Epidermal melanocyte (primary cell): ENCODE data around the gene ODAD2.

Experiments used
- DNase-seq: peaks from one replicate; pipeline ENCODE4 v3.0.0; 2011; ENCODE audit warnings: low spot score; ENCODE audit not compliant: insufficient read length

The ODAD2 gene

DNA sequence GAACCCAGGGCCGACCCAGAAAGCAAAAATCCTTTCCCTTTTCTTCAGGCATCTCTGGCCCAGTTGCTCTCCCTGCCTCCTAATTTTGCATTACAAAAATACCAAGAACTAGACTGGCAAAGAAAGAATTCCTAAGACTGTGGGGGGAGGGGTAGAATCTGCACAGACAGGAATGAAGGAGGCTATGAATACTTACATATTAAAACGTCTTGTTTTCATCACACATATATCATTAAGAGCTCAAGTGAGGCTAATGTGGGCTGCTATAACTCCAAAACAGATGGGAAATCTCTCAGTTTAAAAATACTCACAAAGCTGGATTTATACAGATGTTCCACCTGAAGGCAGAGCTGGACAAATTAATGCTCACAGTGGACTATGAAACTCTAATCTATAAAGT lies 224.0 kb downstream of the ODAD2 start:
- no peak for DNase-seq

DNA sequence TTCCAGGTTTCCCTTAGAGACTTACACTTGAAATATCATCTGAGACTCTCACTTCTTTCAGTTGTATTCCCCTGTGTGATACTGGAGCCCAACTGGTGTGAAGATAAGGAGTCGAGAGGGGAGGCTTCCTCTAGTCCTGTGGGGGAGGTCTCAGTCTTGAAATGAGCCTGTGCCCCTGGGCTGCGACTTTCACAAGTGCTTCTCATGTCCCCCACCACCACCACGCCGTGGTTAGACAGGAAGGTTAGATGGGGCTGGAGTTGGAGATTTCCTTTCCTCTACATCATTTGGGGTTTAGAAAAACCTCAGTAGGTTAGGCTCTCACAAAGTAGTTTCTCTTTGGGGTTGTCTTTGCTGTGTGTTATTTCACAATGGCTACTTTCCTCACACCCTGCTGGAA lies 227.6 kb downstream of the ODAD2 start:
- DNase-seq = no peak

DNA sequence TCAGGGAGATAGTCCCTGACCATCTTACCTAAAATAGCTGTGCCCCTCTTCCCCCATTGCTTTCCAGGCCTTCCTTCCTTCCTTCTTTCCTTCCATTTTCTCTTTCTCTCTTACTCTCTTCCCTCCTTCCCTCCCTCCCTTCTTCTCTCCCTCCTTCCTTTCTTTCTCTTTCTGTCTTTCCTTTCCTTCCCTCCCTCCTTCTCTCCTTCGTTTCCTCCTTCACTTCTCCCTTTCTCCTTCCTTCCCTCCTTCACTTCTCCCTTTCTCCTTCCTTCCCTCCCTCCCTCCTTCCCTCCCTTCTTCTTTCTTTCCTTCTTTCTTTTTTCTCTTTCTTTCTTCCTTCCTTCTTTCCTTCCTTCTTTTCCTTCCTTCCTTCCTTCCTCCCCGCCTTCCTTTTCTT lies 228.7 kb downstream of the ODAD2 start:
- DNase-seq = no peak
